Measurements from ENCODE around the gene GABRG3. TPM values are rescaled to one million over a fixed set of nuclear protein-coding genes. Genes with fewer than 3 reads are reported as not detected.

Gene GABRG3
- total RNA-seq, 2 experiments from 2014 or later: not detected

GRCh38 chr15:27037501-27037900 is 66.5 kb downstream of the GABRG3 start:
- intact Hi-C loops (cut with DNase I, micrococcal nuclease): no loop called here
- no peak overlapping the region for H3K4me3 Mint-ChIP-seq
- no peak for DNase-seq
- Histone ChIP-seq H3K27me3 (ENCODE audit: control insufficient read depth in 1 of 2, insufficient read depth in 2 of 2, low read length in 2 of 2) (no peaks in the 10 kb centered on the region), H3K9me3 (ENCODE audit: control insufficient read depth in 1 of 2, insufficient read depth in 1 of 2, low read length in 2 of 2) (peaks cover 0 to 31% of the 10 kb centered on the region in 2 experiments), H3K4me1 (ENCODE audit: insufficient read depth, low read length) (no peaks in the 10 kb centered on the region), H3K36me3 (ENCODE audit: insufficient read depth, low read length) (no peaks in the 10 kb centered on the region), H3K4me3 (ENCODE audit: low read length) (no peak overlapping the region), H3K27ac (ENCODE audit: low read depth in 1 of 2, low read length in 2 of 2) (no peak overlapping the region)
- H3K4me1 Mint-ChIP-seq (ENCODE audit: low read depth): no peaks in the 10 kb centered on the region
- H3K9me3 Mint-ChIP-seq: peaks cover 3% of the 10 kb centered on the region
- H3K27ac Mint-ChIP-seq: no peak overlapping the region
- no peak for ATAC-seq (ENCODE audit: poor library complexity)
- H3K36me3 Mint-ChIP-seq (ENCODE audit: low read depth): no peaks in the 10 kb centered on the region
- TF ChIP-seq CTCF (IDR thresholded peaks at IDR 0.05): no peak
- POLR2A ChIA-PET: no interaction called here
- peaks cover 4% of the 10 kb centered on the region for H3K27me3 Mint-ChIP-seq
- CTCF ChIA-PET: no interaction called here

- intact Hi-C loops (cut with DNase I, micrococcal nuclease): no loop called here
- H3K36me3 Mint-ChIP-seq (ENCODE audit: low read depth): no peaks in the 10 kb centered on the region
- no peaks in the 10 kb centered on the region for H3K36me3 ChIP-seq (ENCODE audit: insufficient read depth, low read length)
- ATAC-seq (ENCODE audit: poor library complexity) (no peak), DNase-seq (no peak)
- no peak overlapping the region for H3K27ac Mint-ChIP-seq
- no peaks in the 10 kb centered on the region for H3K27me3 ChIP-seq (ENCODE audit: control insufficient read depth in 1 of 2, insufficient read depth in 2 of 2, low read length in 2 of 2)
- TF ChIP-seq CTCF (IDR thresholded peaks at IDR 0.05): no peak
- ChIA-PET CTCF (no interaction called here), POLR2A (no interaction called here)
- H3K9me3 ChIP-seq (ENCODE audit: control insufficient read depth in 1 of 2, insufficient read depth in 1 of 2, low read length in 2 of 2): peaks cover 0 to 34% of the 10 kb centered on the region in 2 experiments
- no peak overlapping the region for H3K4me3 Mint-ChIP-seq
- H3K27ac ChIP-seq (ENCODE audit: low read depth in 1 of 2, low read length in 2 of 2): no peak overlapping the region
- H3K4me1 ChIP-seq (ENCODE audit: insufficient read depth, low read length): no peaks in the 10 kb centered on the region
- peaks cover 4% of the 10 kb centered on the region for H3K27me3 Mint-ChIP-seq
- no peaks in the 10 kb centered on the region for H3K4me1 Mint-ChIP-seq (ENCODE audit: low read depth)
- no peak overlapping the region for H3K4me3 ChIP-seq (ENCODE audit: low read length)
- peaks cover 3% of the 10 kb centered on the region for H3K9me3 Mint-ChIP-seq
Observed at GRCh38 chr15:27039152-27039551, 68.2 kb downstream of the GABRG3 start.

- Histone ChIP-seq H3K36me3 (ENCODE audit: insufficient read depth, low read length) (no peaks in the 10 kb centered on the region), H3K4me3 (ENCODE audit: low read length) (no peak overlapping the region), H3K9me3 (ENCODE audit: control insufficient read depth in 1 of 2, insufficient read depth in 1 of 2, low read length in 2 of 2) (peaks cover 0 to 34% of the 10 kb centered on the region in 2 experiments), H3K27ac (ENCODE audit: low read depth in 1 of 2, low read length in 2 of 2) (no peak overlapping the region), H3K4me1 (ENCODE audit: insufficient read depth, low read length) (no peaks in the 10 kb centered on the region), H3K27me3 (ENCODE audit: control insufficient read depth in 1 of 2, insufficient read depth in 2 of 2, low read length in 2 of 2) (no peaks in the 10 kb centered on the region)
- POLR2A ChIA-PET: no interaction called here
- H3K4me3 Mint-ChIP-seq: no peak overlapping the region
- intact Hi-C loops (cut with DNase I, micrococcal nuclease): no loop called here
- no peak overlapping the region for H3K27ac Mint-ChIP-seq
- ATAC-seq (ENCODE audit: poor library complexity) (no peak), DNase-seq (no peak)
- H3K36me3 Mint-ChIP-seq (ENCODE audit: low read depth): no peaks in the 10 kb centered on the region
- H3K27me3 Mint-ChIP-seq: peaks cover 4% of the 10 kb centered on the region
- H3K4me1 Mint-ChIP-seq (ENCODE audit: low read depth): no peaks in the 10 kb centered on the region
- CTCF ChIA-PET: no interaction called here
- no peak for TF ChIP-seq CTCF (IDR thresholded peaks at IDR 0.05)
- H3K9me3 Mint-ChIP-seq: no peaks in the 10 kb centered on the region
Observed at GRCh38 chr15:27042230-27042629, 71.2 kb downstream of the GABRG3 start.

All from CD4-positive, alpha-beta T cell (primary cell).